HEK293 (cell line): ENCODE data around the gene SH3BP2.
A peak's percentile ranks its signal among the peaks of the same experiment; 100 is the strongest.

Experiments used
- CTCF ChIA-PET: fragments of 350-600 bp; formaldehyde crosslinking; extraction: SDS; loops from one replicate; lab custom pipeline; 2021; ENCODE audit warnings: antibody characterized with exemption; lab: Yijun Ruan, JAX
- POLR2A ChIA-PET: fragments of 300-600 bp; formaldehyde crosslinking; extraction: SDS; loops from one replicate; lab custom pipeline; 2020; ENCODE audit warnings: antibody characterized with exemption, inconsistent platforms; lab: Yijun Ruan, JAX
- H3K27ac ChIP-seq: fragments of 200-500 bp; sonication (Bioruptor generic); 2 replicates; pipeline ENCODE4 v1.5.1; 2014; ENCODE audit warnings: low read depth, low read length, control low read depth, inconsistent platforms; ENCODE audit errors: extremely low read depth
- H3K36me3 ChIP-seq, 2 experiments: fragments of 200-500 bp in 1 of 2; sonication (Bioruptor generic) in 1 of 2; 1 replicate in 1 of 2; 2 replicates in 1 of 2; pipeline ENCODE4 v1.5.1; 2014 to 2017; ENCODE audit warnings: inconsistent platforms in 2 of 2, low read length in 2 of 2; ENCODE audit not compliant: control insufficient read depth in 2 of 2, insufficient read depth in 1 of 2
- H3K4me1 ChIP-seq: fragments of 200-500 bp; sonication (Bioruptor generic); 2 replicates; pipeline ENCODE4 v1.5.1; 2014; ENCODE audit warnings: mild to moderate bottlenecking, low read length, inconsistent platforms; ENCODE audit not compliant: control insufficient read depth, insufficient read depth
- H3K4me3 ChIP-seq: 2 replicates; pipeline ENCODE4 v1.5.1; 2011; ENCODE audit warnings: low read depth, mild to moderate bottlenecking, control low read depth, low read length, moderate library complexity
- H3K9me3 ChIP-seq: fragments of 200-500 bp; sonication (Bioruptor generic); 2 replicates; pipeline ENCODE4 v1.5.1; 2014; ENCODE audit warnings: low read depth, low read length, inconsistent platforms; ENCODE audit not compliant: control insufficient read depth, insufficient read depth
- EGR2 ChIP-seq: fragments of 450-650 bp; formaldehyde crosslinking; IDR thresholded peaks from 2 replicates; pipeline ENCODE4 v1.5.1; 2016; ENCODE audit warnings: low read depth, missing biosample characterization, missing genetic modification characterization
- GLIS2 ChIP-seq: fragments of 450-650 bp; formaldehyde crosslinking; IDR thresholded peaks from 2 replicates; pipeline ENCODE4 v1.5.1; 2016; ENCODE audit warnings: missing biosample characterization, missing genetic modification characterization
- PRDM1 ChIP-seq: fragments of 450-650 bp; formaldehyde crosslinking; IDR thresholded peaks from 2 replicates; pipeline ENCODE4; 2016; ENCODE audit warnings: missing biosample characterization, missing genetic modification characterization
- SP2 ChIP-seq: fragments of 450-650 bp; formaldehyde crosslinking; IDR thresholded peaks from 2 replicates; pipeline ENCODE4 v1.5.1; 2016; ENCODE audit warnings: missing biosample characterization, missing genetic modification characterization
- ZBTB1 ChIP-seq: fragments of 450-650 bp; formaldehyde crosslinking; IDR thresholded peaks from 2 replicates; pipeline ENCODE4 v1.5.1; 2016; ENCODE audit warnings: missing biosample characterization, missing genetic modification characterization
- ZBTB20 ChIP-seq: fragments of 450-650 bp; formaldehyde crosslinking; IDR thresholded peaks from 2 replicates; pipeline ENCODE4 v1.5.1; 2016; ENCODE audit warnings: missing biosample characterization, missing genetic modification characterization
- ZFHX2 ChIP-seq: fragments of 450-650 bp; formaldehyde crosslinking; conservative IDR thresholded peaks from 2 replicates; pipeline ENCODE4 v1.5.1; 2016; ENCODE audit warnings: missing biosample characterization, missing genetic modification characterization
- ZFP69B ChIP-seq: fragments of 450-650 bp; formaldehyde crosslinking; IDR thresholded peaks from 2 replicates; pipeline ENCODE4 v1.5.1; 2016; ENCODE audit warnings: missing biosample characterization, missing genetic modification characterization
- ZIC2 ChIP-seq: fragments of 450-650 bp; formaldehyde crosslinking; IDR thresholded peaks from 2 replicates; pipeline ENCODE4 v1.5.1; 2016; ENCODE audit warnings: missing biosample characterization, missing genetic modification characterization
- ZNF133 ChIP-seq: fragments of 450-650 bp; formaldehyde crosslinking; IDR thresholded peaks from 2 replicates; pipeline ENCODE4 v1.5.1; 2016; ENCODE audit warnings: missing biosample characterization, missing genetic modification characterization
- ZNF223 ChIP-seq: fragments of 450-650 bp; formaldehyde crosslinking; IDR thresholded peaks from 2 replicates; pipeline ENCODE4 v1.5.1; 2016; ENCODE audit warnings: missing biosample characterization, missing genetic modification characterization
- ZNF266 ChIP-seq: fragments of 450-650 bp; formaldehyde crosslinking; IDR thresholded peaks from 2 replicates; pipeline ENCODE4 v1.5.1; 2016; ENCODE audit warnings: missing biosample characterization, missing genetic modification characterization, low read depth
- ZNF311 ChIP-seq: fragments of 450-650 bp; formaldehyde crosslinking; IDR thresholded peaks from 2 replicates; pipeline ENCODE4 v1.5.1; 2017; ENCODE audit warnings: missing biosample characterization, missing genetic modification characterization, borderline replicate concordance
- ZNF324 ChIP-seq: fragments of 450-650 bp; formaldehyde crosslinking; IDR thresholded peaks from 2 replicates; pipeline ENCODE4 v1.5.1; 2016; ENCODE audit warnings: missing biosample characterization, missing genetic modification characterization
- ZNF335 ChIP-seq: fragments of 450-650 bp; formaldehyde crosslinking; conservative IDR thresholded peaks from 2 replicates; pipeline ENCODE4 v1.5.1; 2016; ENCODE audit warnings: missing biosample characterization, missing genetic modification characterization
- ZNF37A ChIP-seq: fragments of 450-650 bp; IDR thresholded peaks from 2 replicates; pipeline ENCODE4 v1.5.1; 2018; ENCODE audit warnings: missing biosample characterization, missing genetic modification characterization
- ZNF416 ChIP-seq: fragments of 450-650 bp; formaldehyde crosslinking; IDR thresholded peaks from 2 replicates; pipeline ENCODE4 v1.5.1; 2016; ENCODE audit warnings: missing biosample characterization, missing genetic modification characterization
- ZNF521 ChIP-seq: fragments of 450-650 bp; formaldehyde crosslinking; IDR thresholded peaks from 2 replicates; pipeline ENCODE4 v1.5.1; 2017; ENCODE audit warnings: missing biosample characterization, mild to moderate bottlenecking, missing genetic modification characterization
- ZNF596 ChIP-seq: fragments of 450-650 bp; IDR thresholded peaks from 2 replicates; pipeline ENCODE4 v1.5.0; 2018; ENCODE audit warnings: missing biosample characterization, mild to moderate bottlenecking, missing genetic modification characterization, moderate library complexity
- ZNF654 ChIP-seq: fragments of 450-650 bp; formaldehyde crosslinking; IDR thresholded peaks from 2 replicates; pipeline ENCODE4 v1.5.1; 2016; ENCODE audit warnings: low read depth, missing biosample characterization, missing genetic modification characterization
- TF ChIP-seq, protein P1 (sequence below): fragments of 450-650 bp; formaldehyde crosslinking; IDR thresholded peaks from 2 replicates; pipeline ENCODE4 v1.5.1; 2016; ENCODE audit warnings: missing biosample characterization, missing genetic modification characterization

The SH3BP2 gene

DNA sequence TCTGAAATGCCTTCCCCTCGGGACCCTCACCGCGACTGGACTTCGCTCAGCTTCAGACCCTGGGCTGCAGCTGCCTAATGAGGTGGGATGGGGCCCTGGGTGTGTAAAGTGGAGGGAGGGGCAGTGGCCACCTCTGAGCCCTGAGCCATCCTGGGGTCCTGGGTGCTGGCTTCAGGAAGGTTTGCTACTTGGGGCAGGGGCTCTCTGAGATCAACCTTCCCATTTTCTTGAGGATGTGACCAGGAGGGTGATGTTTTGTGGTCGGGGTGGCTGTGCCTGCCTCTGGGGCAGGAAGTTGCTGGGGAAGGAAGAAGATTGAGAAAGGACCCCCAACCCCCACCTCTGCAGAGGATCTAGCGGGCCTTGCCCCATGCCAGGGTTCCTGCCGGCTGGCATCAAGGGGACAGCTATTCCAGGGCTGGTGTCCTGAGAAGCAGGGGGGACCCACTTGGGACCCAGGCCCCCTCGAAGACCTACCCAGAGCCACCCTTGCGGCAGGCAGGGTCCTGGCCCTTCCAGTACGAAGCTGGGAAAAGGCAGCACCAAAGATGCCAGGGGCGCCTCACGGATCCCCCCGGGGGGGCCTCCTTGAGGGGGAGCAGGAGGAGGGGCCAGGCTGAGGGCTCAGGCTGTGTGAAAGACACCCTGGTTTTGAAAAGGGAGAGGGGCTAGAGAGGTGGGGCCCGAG is 6.5 kb downstream of the SH3BP2 start:
- no peak overlapping the region for H3K27ac ChIP-seq
- no peaks in the 10 kb centered on the region for H3K9me3 ChIP-seq
- no peaks in the 10 kb centered on the region for H3K4me1 ChIP-seq
- H3K4me3 ChIP-seq = no peak overlapping the region
- ChIA-PET POLR2A (interaction anchor here (0.7 kb wide), 1 partner anchor 445 kb away, joined by 3 read pairs; no protein-coding TSS in a partner anchor), CTCF (interaction anchor here (0.5 kb wide), 1 partner anchor 17 kb away, joined by 3 read pairs; no protein-coding TSS in a partner anchor)
- no peak for TF ChIP-seq ZNF133 (tag by site-specific recombination)
- TF ChIP-seq PRDM1 (tag by site-specific recombination) = no peak
- no peak for TF ChIP-seq ZNF521 (tag by site-specific recombination)
- no peak for TF ChIP-seq ZNF416 (tag by site-specific recombination)
- TF ChIP-seq ZNF335 = peak; percentile 57
- TF ChIP-seq ZBTB1 (tag by site-specific recombination) = no peak
- H3K36me3 ChIP-seq = no peaks in the 10 kb centered on the region

DNA sequence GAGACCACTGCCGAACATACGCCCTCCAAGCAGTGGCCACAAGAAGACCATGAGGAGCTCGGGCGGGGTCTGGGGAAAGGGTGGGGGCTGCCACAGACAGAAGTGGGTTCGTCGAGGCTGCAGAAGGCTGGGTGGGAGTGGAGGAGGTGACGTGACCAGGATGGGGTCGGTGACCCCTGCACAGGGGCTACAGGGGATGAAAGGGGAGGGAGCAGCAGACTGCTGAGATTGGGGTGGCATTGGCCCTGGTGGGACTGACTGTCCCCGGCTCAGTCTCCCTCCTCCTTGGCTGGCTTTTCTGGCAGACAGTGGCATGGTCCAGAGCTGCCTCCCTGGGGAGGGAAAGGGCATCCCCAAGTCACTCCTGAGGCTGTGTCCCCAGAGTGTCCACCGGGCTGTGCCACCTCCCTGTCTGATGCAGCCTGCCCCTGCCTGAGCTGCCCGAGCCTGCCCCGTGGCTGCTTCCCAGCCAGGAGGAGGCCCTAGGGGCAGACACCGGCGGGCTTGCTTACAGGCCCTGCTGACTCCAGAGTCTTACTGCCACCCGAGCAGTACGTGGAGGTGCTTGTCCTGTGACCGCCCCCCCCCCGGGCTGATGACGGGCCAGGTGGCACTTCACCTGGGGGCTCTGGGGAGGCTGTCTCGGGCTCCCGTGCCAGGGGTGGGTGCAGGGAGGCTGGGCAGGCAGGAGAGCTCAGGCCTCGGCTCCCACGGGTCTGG is 7.2 kb downstream of the SH3BP2 start:
- Histone ChIP-seq H3K36me3 (no peaks in the 10 kb centered on the region), H3K9me3 (no peaks in the 10 kb centered on the region), H3K4me1 (no peaks in the 10 kb centered on the region), H3K27ac (no peak overlapping the region), H3K4me3 (no peak overlapping the region)
- POLR2A ChIA-PET = interaction anchor here (0.7 kb wide), 1 partner anchor 444 kb away, joined by 3 read pairs; no protein-coding TSS in a partner anchor
- TF ChIP-seq ZBTB1 (tag by site-specific recombination) = no peak
- CTCF ChIA-PET = interaction anchor here (0.5 kb wide), 1 partner anchor 18 kb away, joined by 3 read pairs; no protein-coding TSS in a partner anchor

DNA sequence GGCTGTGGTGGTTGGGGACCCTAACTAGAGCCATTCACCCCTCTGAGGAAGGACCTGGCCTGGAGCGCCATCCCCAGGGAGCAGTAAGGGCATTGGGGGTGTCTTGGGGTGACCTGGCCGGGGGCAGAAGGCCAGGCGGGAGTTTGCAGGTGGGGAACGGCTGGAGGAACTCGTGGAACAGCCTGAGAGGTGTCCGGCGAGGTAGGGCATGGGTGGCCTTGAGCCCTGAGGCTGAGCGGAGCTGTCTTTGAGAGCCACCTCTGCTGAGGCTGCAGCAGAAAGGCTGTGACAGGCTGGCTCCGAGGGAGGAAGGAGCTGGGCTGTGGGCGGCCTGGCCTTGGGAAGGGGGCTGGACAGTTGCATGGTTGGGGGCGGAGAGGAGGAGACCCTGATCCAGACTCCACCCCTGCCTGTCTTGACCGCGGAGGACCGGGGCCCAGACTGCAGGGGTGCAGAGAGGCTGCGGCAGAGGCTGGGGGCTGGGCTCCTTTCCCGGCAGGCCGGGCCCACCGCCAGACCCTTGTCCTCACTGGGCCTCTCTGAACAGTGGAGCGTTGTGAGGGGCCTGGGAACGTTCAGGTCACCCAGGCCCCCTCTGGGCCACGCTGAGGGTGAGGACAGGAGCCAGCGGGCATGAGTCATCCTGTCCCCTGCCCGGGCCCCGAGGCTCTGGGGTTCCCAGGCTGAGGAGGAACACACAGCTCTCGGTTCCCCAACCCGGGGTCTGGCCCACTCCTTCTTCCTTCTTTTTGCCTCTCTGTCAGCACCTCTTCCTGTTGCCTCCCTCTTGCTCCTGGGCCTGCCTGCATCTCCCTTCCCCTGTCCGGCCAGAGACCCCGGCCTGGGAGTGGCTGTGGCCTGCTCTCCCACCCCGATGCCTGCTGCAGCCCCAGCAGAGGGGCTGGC is 8.1 kb downstream of the SH3BP2 start:
- Histone ChIP-seq H3K4me3 (no peak overlapping the region), H3K36me3 (no peaks in the 10 kb centered on the region), H3K27ac (no peak overlapping the region), H3K9me3 (no peaks in the 10 kb centered on the region), H3K4me1 (no peaks in the 10 kb centered on the region)
- CTCF ChIA-PET = interaction anchor here (0.7 kb wide), 1 partner anchor 20 kb away, joined by 4 read pairs; no protein-coding TSS in a partner anchor
- POLR2A ChIA-PET = no interaction called here
- TF ChIP-seq ZNF266 (no peak), ZNF654 (tag by site-specific recombination) (no peak), ZNF223 (tag by site-specific recombination) (0 out of 2 replicates have a peak, but pooled peaks have one; percentile 34), SP2 (tag by site-specific recombination) (peak; percentile 36), ZNF37A (tag by site-specific recombination) (no peak), EGR2 (peak; percentile 60), ZFHX2 (tag by site-specific recombination) (peak; percentile 78), ZIC2 (tag by site-specific recombination) (0 out of 2 replicates have a peak, but pooled peaks have one; percentile 8), ZFP69B (tag by site-specific recombination) (peak; percentile 82), GLIS2 (tag by site-specific recombination) (peak; percentile 25; the same call in 1 of the 2 replicates), ZNF311 (no peak), ZNF324 (no peak), ZBTB20 (peak; percentile 45), ZNF596 (tag by site-specific recombination) (no peak)
- TF ChIP-seq, protein P1, sequence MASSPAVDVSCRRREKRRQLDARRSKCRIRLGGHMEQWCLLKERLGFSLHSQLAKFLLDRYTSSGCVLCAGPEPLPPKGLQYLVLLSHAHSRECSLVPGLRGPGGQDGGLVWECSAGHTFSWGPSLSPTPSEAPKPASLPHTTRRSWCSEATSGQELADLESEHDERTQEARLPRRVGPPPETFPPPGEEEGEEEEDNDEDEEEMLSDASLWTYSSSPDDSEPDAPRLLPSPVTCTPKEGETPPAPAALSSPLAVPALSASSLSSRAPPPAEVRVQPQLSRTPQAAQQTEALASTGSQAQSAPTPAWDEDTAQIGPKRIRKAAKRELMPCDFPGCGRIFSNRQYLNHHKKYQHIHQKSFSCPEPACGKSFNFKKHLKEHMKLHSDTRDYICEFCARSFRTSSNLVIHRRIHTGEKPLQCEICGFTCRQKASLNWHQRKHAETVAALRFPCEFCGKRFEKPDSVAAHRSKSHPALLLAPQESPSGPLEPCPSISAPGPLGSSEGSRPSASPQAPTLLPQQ (tag by site-specific recombination) = peak; percentile 70
